Uterus (tissue), 4 donors: ENCODE results near the gene GRK2. TPM values are rescaled to one million over a fixed set of nuclear protein-coding genes. Genes with fewer than 3 reads are reported as not detected.

Experiments used
- DNase-seq, 2 donors: peaks; one replicate each; pipeline ENCODE4 v3.0.0-alpha.2; 2019 to 2020
- H3K27ac ChIP-seq, 2 donors: fragments of 200-600 bp; sonication (generic); 1 replicate in 1 of 2; 2 replicates in 1 of 2; pipeline ENCODE4 v1.5.1; 2016 to 2018
- H3K27me3 ChIP-seq, 2 donors: fragments of 200-600 bp; sonication (generic); one replicate each; pipeline ENCODE4 v1.5.1; 2018 to 2019; ENCODE audit warnings: control low read depth in 1 of 2
- H3K36me3 ChIP-seq, 2 donors: fragments of 200-600 bp; sonication (generic); one replicate each; pipeline ENCODE4 v1.5.1; 2019; ENCODE audit warnings: control low read depth in 1 of 2
- H3K4me1 ChIP-seq, 2 donors: fragments of 200-600 bp; sonication (generic); one replicate each; pipeline ENCODE4 v1.5.1; 2018 to 2019; ENCODE audit warnings: control low read depth in 1 of 2
- H3K4me3 ChIP-seq, 2 donors: fragments of 200-600 bp; sonication (generic); 1 replicate in 1 of 2; 2 replicates in 1 of 2; pipeline ENCODE4 v1.5.1; 2018 to 2019; ENCODE audit warnings: mild to moderate bottlenecking in 1 of 2
- H3K9me3 ChIP-seq, 2 donors: fragments of 200-600 bp; sonication (generic); one replicate each; pipeline ENCODE4 v1.5.1; 2019; ENCODE audit warnings: control low read depth in 1 of 2
- CTCF ChIP-seq, 4 experiments: fragments of 200-600 bp in 2 of 4; fragments of 450-650 bp in 2 of 4; sonication (generic) in 2 of 4; IDR thresholded peaks; one replicate each; pipeline ENCODE4 v1.5.1; 2016 to 2019; ENCODE audit warnings: antibody characterized with exemption in 4 of 4, mild to moderate bottlenecking in 2 of 4, moderate library complexity in 1 of 4
- POLR2A ChIP-seq, 2 donors: fragments of 450-650 bp; IDR thresholded peaks; one replicate each; pipeline ENCODE4 v1.6.1; 2016; ENCODE audit warnings: antibody characterized with exemption in 2 of 2, mild to moderate bottlenecking in 1 of 2, moderate library complexity in 1 of 2
- intact Hi-C: fragments of 100-400 bp; cut with DNase I; formaldehyde crosslinking; loops from one replicate; pipeline ENCODE4 v1.15.1; 2023; ENCODE audit warnings: low total_unique reads
- total RNA-seq, 4 donors: library from RNA; depleted of rRNA in 3 of 4; stranded (reverse); fragments of >200 nt in 3 of 4; gene quantifications; one replicate each; pipeline versions ENCODE4 v1.1.0 to v1.2.4, GENCODE V29; 2014 to 2023
- donor health status: DM: yes; HTN: yes; CAD: no.

GRK2 gene
- total RNA-seq, 4 donors from 2014 or later: 25.0 to 93.8 (median 64.2) TPM

- H3K4me1 ChIP-seq: peaks cover 7 to 10% of the 10 kb centered on the region in 2 donors
- H3K4me3 ChIP-seq: peak overlapping the region; percentile 80 to 94
- TF ChIP-seq POLR2A (IDR thresholded peaks at IDR 0.05) (peak in 1 of 2 donors; percentile 74), CTCF (IDR thresholded peaks at IDR 0.05) (peak; percentile 8 to 76 (median 60))
- no peaks in the 10 kb centered on the region for H3K27me3 ChIP-seq
- peak; percentile 88 for DNase-seq
- no peaks in the 10 kb centered on the region for H3K36me3 ChIP-seq
- H3K9me3 ChIP-seq: no peaks in the 10 kb centered on the region
- intact Hi-C loops: no loop called here
- H3K27ac ChIP-seq: peak overlapping the region; percentile 89 to 93
Measured at GRCh38 chr11:67288452-67289225, 22.4 kb downstream of the GRK2 start.

GRCh38 chr11:67289226-67289650 lies 23.0 kb downstream of the GRK2 start, which contains the start of gene ANKRD13D:
TSS of gene ANKRD13D (plus strand) at chr11:67289303. CDS start at chr11:67289461, 158 bp downstream.
- H3K9me3 ChIP-seq: no peaks in the 10 kb centered on the region
- no peak for TF ChIP-seq POLR2A (IDR thresholded peaks at IDR 0.05)
- no peak for TF ChIP-seq CTCF (IDR thresholded peaks at IDR 0.05)
- H3K36me3 ChIP-seq: no peaks in the 10 kb centered on the region
- no peaks in the 10 kb centered on the region for H3K27me3 ChIP-seq
- H3K4me3 ChIP-seq: peak within 1 kb of the TSS; percentile 80 to 94
- no peak for DNase-seq
- H3K27ac ChIP-seq: peak within 1 kb of the TSS; percentile 89 to 93
- intact Hi-C loops: no loop called here
- peaks cover 7 to 10% of the 10 kb centered on the region in 2 donors for H3K4me1 ChIP-seq

GRCh38 chr11:67289651-67290479 lies 23.6 kb downstream of the GRK2 start:
- TF ChIP-seq CTCF (IDR thresholded peaks at IDR 0.05): no peak
- no peaks in the 10 kb centered on the region for H3K36me3 ChIP-seq
- H3K9me3 ChIP-seq: no peaks in the 10 kb centered on the region
- peak overlapping the region; percentile 80 to 94 for H3K4me3 ChIP-seq
- H3K4me1 ChIP-seq: peaks cover 7 to 10% of the 10 kb centered on the region in 2 donors
- no peak for DNase-seq
- intact Hi-C loops: no loop called here
- no peaks in the 10 kb centered on the region for H3K27me3 ChIP-seq
- H3K27ac ChIP-seq: peak overlapping the region; percentile 88 to 93

DNA sequence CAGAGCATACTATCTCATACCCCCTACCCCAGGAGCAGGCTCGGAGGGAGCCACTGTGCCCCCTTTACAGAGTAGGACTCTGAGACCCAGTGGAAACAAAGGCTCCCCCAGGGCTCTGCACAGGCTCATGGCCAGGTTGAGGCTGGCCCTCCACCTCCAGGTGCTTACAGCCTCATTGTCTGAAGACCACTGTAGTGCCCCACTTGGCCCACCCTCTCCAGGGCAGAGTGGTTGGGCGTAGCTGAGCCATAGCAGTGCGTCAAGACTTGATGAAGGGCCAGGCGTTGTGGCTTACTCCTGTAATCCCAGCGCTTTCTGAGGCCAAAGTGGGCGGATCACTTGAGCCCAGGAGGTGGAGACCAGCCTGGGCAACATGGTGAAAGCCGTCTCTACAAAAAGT lies 24.5 kb downstream of the GRK2 start:
- Histone ChIP-seq H3K36me3 (no peaks in the 10 kb centered on the region), H3K27ac (peak overlapping the region; percentile 88 to 93), H3K9me3 (no peaks in the 10 kb centered on the region), H3K27me3 (no peaks in the 10 kb centered on the region), H3K4me3 (no peak overlapping the region), H3K4me1 (peaks cover 7 to 10% of the 10 kb centered on the region in 2 donors)
- TF ChIP-seq POLR2A (IDR thresholded peaks at IDR 0.05): no peak
- intact Hi-C loops: no loop called here
- DNase-seq: no peak

GRCh38 chr11:67291481-67292381 lies 25.5 kb downstream of the GRK2 start:
- Histone ChIP-seq H3K4me1 (peaks cover 7 to 10% of the 10 kb centered on the region in 2 donors), H3K36me3 (no peaks in the 10 kb centered on the region), H3K9me3 (no peaks in the 10 kb centered on the region), H3K4me3 (no peak overlapping the region), H3K27me3 (no peaks in the 10 kb centered on the region), H3K27ac (no peak overlapping the region)
- TF ChIP-seq POLR2A (IDR thresholded peaks at IDR 0.05) (no peak), CTCF (IDR thresholded peaks at IDR 0.05) (no peak)
- intact Hi-C loops: no loop called here
- no peak for DNase-seq
